Measurements from ENCODE around the gene RANBP2.

Gene RANBP2

GRCh38 chr2:108786008-108786353 lies 66.7 kb downstream of the RANBP2 start:
- no peak for DNase-seq

DNA sequence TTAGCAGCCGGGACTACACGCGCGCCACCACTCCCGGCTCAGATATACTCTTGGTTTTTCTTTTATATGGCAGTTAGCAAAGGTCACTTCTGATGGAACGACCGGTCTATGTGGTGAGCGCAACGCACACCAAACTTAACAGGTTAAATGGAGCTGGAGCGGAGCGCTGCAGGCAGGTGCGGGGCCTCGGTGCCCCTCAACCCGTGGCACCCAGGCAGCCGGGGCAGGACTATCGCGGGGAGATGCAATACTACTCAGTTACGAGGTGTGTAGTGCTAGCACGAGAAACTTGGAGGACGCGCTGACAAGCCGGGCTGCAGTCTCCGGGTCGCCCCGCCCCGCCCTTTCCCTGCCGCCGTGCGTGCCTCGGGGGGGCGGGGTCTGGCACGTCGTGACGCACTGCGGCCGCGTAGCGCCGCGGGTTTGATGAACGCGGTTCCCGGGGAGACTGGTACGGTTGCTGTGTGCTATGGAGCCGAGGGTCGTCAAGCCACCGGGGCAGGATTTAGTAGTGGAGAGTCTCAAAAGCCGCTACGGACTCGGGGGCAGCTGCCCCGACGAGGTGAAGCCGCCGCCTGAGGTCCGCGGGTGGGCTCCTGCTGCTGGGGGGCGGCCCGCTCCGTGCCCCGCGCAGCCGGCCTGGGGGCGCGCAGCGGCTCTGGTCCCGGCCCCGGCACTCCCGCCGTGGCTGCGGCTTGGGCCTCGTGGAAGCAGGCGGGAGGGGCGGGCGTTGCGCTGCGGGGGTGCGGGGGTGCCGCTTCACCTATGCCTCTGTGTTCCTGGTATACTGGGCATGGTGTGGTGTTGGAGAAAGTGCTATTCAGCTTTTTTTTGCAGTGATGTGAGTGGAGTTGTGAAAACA lies 67.3 kb downstream of the RANBP2 start, which contains the start of gene CCDC138:
CCDC138 (plus strand) TSS at position 418 of the 862 bp plus-strand sequence; CDS start at position 470, 52 bp downstream.
- DNase-seq = peak; percentile 88

GRCh38 chr2:108787216-108787541 lies 67.9 kb downstream of the RANBP2 start:
- DNase-seq = no peak

- DNase-seq = no peak
Observed at GRCh38 chr2:108803045-108803736, 83.9 kb downstream of the RANBP2 start.

- DNase-seq = no peak
Observed at GRCh38 chr2:108805032-108805431, 85.8 kb downstream of the RANBP2 start.

- DNase-seq = no peak
Observed at GRCh38 chr2:108805782-108806181, 86.5 kb downstream of the RANBP2 start.

GRCh38 chr2:108806371-108807113 lies 87.3 kb downstream of the RANBP2 start:
- DNase-seq = no peak

DNA sequence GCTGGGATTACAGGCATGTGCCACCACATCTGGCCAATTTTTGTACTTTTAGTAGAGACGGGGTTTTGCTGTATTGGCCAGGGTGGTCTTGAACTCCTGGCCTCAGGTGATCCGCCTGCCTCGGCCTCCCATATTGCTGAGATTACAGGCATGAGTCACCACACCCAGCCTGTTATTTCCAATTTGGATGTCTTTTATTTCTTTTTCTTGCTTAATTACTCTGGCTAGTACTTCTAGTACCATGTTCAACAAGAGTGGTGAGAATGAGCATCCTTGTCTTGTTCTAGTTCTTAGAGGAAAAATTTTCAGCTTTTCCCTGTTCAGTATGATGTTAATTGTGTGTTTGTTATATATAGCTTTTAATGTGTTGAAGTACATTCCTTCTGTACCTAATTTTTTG lies 90.7 kb downstream of the RANBP2 start:
- DNase-seq = no peak

DNA sequence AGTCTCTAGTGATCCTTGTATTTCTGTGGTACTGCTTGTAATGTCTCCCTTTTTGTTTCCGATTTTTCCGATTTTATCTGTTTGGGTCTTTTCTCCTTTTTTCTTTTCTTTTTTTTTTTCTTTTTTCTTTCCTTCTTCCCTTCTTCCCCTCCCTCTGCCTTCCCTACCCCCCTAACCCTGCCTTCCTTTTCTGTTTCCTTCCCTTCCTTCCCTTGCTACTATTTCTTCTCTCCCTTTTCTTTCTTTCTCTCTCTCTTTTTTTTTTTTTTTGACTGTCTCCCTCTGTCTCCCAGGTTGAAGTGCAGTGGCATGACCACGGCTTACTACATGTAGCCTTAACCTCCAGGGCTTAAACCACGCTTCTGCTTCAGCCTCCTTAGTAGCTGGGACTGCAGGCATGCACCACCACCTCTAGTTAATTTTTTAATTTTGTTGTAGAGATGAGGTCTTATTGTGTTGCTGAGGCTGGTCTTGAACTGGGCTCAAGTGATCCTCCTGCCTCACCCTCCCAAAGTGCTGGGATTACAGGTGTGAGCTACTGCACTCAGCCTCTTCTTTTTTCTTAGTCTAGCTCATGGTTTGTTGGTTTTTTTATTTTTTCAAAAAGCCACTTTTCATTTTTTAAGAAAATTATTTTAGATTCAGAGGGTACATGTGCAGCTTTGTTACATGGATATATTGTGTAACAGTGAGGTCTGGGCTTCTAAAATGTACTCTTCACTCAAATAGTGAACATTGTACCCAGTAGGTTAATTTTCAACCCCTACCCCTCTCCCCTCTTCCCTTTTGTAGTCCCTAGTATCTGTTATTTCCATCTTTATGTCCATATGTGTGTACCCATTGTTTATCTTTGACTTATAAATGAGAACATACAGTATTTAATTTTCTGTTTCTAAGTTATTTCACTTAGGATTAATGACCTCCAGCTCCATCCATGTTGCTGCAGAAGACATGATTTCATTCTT lies 92.0 kb downstream of the RANBP2 start:
- no peak for DNase-seq

DNA sequence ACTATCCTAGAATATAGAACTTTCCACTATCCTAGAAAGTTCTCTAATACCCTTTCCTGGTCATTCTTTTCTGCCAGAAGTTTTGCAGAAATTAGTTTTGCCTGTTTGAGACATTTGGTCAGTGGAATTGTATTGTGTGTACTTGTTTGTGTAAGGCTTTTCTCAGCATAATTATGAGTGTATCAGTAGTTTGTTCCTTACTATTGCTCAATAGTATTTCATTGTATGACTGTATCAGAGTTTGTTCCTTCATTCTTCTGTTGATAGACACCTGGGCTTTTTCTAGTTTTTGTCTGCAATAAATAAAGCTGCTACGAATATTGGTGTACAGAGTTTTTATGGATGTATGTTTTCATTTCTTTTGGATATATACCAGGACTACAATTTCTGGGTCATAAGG lies 94.5 kb downstream of the RANBP2 start:
- no peak for DNase-seq

DNA sequence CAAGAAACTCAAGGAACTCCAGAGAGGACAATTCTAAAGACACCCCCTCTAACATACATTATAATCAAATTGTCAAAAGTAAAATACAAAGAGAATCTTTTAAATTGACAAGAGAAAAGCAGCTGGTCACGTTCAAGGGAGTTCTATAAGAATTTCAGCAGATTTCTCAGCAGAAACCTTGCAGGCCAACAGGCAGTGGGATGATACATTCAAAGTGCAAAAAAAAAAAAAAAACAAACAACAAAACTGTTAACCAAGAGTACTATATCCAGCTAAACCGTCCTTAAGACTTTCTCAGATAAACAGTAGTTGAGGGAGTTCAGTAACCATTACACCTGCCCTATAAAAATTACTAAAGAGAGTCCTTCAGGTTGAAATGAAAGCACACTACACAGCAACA lies 101.2 kb downstream of the RANBP2 start:
- no peak for DNase-seq

- DNase-seq = no peak
Observed at GRCh38 chr2:108823286-108823685, 104.0 kb downstream of the RANBP2 start.

DNA sequence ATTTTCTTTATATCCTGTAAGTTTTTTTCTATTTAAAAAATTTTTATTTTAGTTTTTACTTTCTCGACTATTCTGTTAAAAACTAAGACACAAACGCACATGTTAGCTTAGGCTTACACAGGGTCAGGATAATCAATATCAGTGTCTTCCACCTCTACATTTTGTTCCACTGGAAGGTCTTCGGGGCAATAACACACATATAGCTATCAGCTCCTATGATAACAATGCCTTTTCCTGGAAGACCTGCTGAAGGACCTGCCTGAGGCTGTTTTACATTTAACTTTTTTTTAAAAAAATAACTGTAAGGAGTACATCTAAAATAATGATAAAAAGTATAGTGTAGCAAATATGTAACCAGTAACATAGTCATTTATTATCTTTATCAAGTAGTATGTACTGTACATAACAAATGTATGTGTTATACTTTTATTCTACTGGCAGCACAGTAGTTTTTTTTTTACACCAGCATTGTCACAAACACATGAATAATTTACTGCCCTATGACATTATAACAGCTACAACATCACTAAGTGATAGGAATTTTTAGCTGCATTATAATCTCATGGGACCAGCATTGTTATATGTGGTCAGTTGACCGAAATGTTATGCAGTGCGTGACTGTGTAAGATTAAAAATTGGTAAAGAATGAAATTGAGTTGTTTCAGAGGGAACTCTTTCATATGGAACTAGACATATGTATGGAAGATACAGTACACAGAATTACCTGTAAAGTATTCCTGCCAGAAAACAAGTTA lies 105.2 kb downstream of the RANBP2 start:
- no peak for DNase-seq

DNA sequence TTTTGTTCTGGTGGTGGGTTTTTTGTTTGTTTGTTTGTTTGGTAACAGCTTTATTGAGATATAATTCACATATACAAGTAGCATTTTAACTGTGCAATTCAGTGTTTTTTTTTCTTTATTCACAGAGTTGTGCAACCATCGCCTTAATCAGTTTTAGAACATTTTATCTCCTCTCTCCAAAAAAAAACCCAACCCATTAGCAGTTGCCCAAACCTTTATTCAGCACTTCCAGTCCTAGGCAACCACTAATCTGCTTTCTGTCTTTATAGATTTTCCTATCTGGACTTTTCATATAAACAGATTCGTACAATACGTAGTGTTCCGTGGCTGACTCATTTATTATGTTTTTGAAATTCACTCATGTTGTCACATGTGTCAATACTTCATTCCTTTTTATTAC lies 106.0 kb downstream of the RANBP2 start:
- DNase-seq = no peak

DNA sequence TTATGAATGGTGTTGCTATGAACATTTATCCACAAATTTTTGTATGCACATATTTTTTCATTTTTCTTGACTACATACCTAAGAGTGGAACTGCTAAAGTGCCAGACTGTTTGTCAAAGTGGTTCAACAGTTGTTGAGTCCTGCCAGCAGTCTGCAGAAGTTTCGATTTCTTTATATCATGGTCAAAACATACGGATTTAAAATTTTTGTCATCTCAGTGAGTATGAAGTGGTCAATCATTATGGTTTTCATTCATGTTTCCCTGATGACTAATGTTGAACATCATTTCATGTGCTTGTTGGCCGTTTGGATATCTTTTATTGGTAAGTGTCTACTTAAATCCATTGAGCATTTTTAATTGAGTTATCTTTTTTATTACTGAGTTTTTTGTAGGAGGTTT lies 106.5 kb downstream of the RANBP2 start:
- no peak for DNase-seq

- no peak for DNase-seq
Observed at GRCh38 chr2:108829578-108830310, 110.5 kb downstream of the RANBP2 start.

DNA sequence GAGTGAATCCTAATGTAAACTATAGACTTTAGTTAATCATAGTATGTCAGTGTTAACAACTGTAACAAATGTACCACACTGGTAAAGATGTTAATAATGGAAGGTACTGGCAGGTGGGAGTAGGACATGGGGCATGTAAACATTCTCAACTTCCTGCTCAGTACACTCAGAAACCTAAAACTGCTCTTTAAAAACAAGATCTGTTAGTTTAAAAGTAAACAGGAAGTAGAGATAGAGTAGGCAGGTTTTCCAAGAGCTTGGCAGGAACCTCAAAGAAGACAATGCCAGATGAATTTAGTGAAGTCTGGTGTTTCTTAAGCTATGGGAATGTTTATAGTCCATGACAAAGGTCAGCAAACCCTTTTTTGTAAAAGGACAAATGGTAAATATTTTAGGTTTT lies 113.9 kb downstream of the RANBP2 start:
- no peak for DNase-seq

GRCh38 chr2:108834620-108835019 lies 115.3 kb downstream of the RANBP2 start:
- no peak for DNase-seq

DNA sequence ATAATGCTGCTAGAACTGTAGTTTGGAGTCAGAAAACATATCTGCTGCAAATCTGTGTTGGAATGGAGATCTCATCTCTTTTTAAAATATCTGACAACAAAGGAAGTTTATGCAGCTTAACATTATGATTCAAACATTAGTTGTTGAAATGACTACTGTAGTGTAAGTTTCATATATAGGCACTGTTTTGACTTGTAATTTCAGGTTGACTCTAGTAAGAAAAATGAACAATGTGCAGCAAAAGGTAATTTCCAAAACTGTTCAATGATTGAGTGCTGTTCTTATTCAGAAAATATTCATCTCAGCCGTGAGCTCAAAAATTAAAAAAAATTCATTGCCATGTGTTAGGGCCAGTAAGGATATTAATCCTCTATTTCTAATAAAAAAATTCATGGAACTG lies 115.8 kb downstream of the RANBP2 start:
- DNase-seq = no peak
